IMR-90 (cell line): ENCODE data around the gene CCDC141. TPM values are rescaled to one million over a fixed set of nuclear protein-coding genes. Genes with fewer than 3 reads are reported as not detected.

Source experiments
- ATAC-seq: fragments of 200-7000 bp; cut with Tn5 transposase; 2 replicates; pipeline ENCODE4 v1.9.1; 2020; ENCODE audit warnings: low read depth, mild to moderate bottlenecking, moderate library complexity
- BruUV-seq: library from RNA; stranded (reverse); fragments of 400-500 nt; replicated peaks from 2 replicates; lab custom pipeline; 2021; lab: Mats Ljungman, UMichigan
- CTCF ChIA-PET: fragments of 300-600 bp; formaldehyde crosslinking; extraction: SDS; loops from one replicate; lab custom pipeline; 2021; ENCODE audit warnings: antibody characterized with exemption; lab: Yijun Ruan, JAX
- POLR2A ChIA-PET: fragments of 300-600 bp; sonication (Branson Sonifier 250); formaldehyde crosslinking; loops from one replicate; lab custom pipeline; 2022; ENCODE audit warnings: antibody characterized with exemption; ENCODE audit not compliant: unreplicated experiment; lab: Charles Lee
- DNase-seq: peaks from one replicate; pipeline ENCODE4 v3.0.0; 2013
- H2AFZ ChIP-seq: replicated peaks from 2 replicates; pipeline ENCODE3; 2013; ENCODE audit warnings: low read length, mild to moderate bottlenecking; ENCODE audit not compliant: poor library complexity
- H2AK5ac ChIP-seq: 2 replicates; pipeline ENCODE4 v1.6.1; 2013; ENCODE audit warnings: low read depth, low read length, inconsistent platforms
- H2AK9ac ChIP-seq: replicated peaks from 2 replicates; pipeline ENCODE3; 2013; ENCODE audit warnings: mild to moderate bottlenecking, low read depth, low read length, moderate library complexity; ENCODE audit not compliant: poor library complexity
- H2BK120ac ChIP-seq: 2 replicates; pipeline ENCODE4 v1.6.1; 2013; ENCODE audit warnings: low read depth, low read length, inconsistent platforms
- H2BK15ac ChIP-seq: 3 replicates; pipeline ENCODE4 v1.6.1; 2013; ENCODE audit warnings: low read depth, low read length, inconsistent platforms
- H2BK20ac ChIP-seq: 2 replicates; pipeline ENCODE4 v1.6.1; 2013; ENCODE audit warnings: low read depth, mild to moderate bottlenecking, inconsistent platforms, low read length, moderate library complexity
- H2BK5ac ChIP-seq: 2 replicates; pipeline ENCODE4 v1.6.1; 2013; ENCODE audit warnings: mild to moderate bottlenecking, low read depth, low read length, inconsistent platforms; ENCODE audit not compliant: poor library complexity, severe bottlenecking
- H3K14ac ChIP-seq: replicated peaks from 2 replicates; pipeline ENCODE4 v1.6.1; 2013; ENCODE audit warnings: low read depth, low read length, inconsistent platforms
- H3K18ac ChIP-seq: 2 replicates; pipeline ENCODE4 v1.6.1; 2013; ENCODE audit warnings: low read depth, low read length, control low read depth
- H3K23ac ChIP-seq: 2 replicates; pipeline ENCODE4 v1.6.1; 2013; ENCODE audit warnings: low read depth, low read length, inconsistent platforms
- H3K27ac ChIP-seq: 2 replicates; pipeline ENCODE4 v1.5.1; 2013; ENCODE audit warnings: mild to moderate bottlenecking, control low read depth, low read length; ENCODE audit not compliant: insufficient read depth
- H3K27me3 ChIP-seq: 2 replicates; pipeline ENCODE4 v1.6.1; 2013; ENCODE audit warnings: low read length; ENCODE audit not compliant: control insufficient read depth, insufficient read depth
- H3K36me3 ChIP-seq: 2 replicates; pipeline ENCODE4 v1.6.1; 2013; ENCODE audit warnings: low read length, mixed read lengths; ENCODE audit not compliant: control insufficient read depth, insufficient read depth
- H3K4ac ChIP-seq: 2 replicates; pipeline ENCODE4 v1.6.1; 2013; ENCODE audit warnings: low read depth, low read length, inconsistent platforms
- H3K4me1 ChIP-seq: 2 replicates; pipeline ENCODE4 v1.6.1; 2013; ENCODE audit warnings: low read length, mixed read lengths; ENCODE audit not compliant: control insufficient read depth, insufficient read depth
- H3K4me2 ChIP-seq: 2 replicates; pipeline ENCODE4 v1.6.1; 2013; ENCODE audit warnings: low read depth, mild to moderate bottlenecking, control low read depth, low read length, moderate library complexity
- H3K4me3 ChIP-seq: 2 replicates; pipeline ENCODE4 v1.5.1; 2013; ENCODE audit warnings: low read depth, mild to moderate bottlenecking, control low read depth, low read length, moderate library complexity; ENCODE audit not compliant: insufficient read depth
- H3K56ac ChIP-seq: 2 replicates; pipeline ENCODE4 v1.6.1; 2013; ENCODE audit warnings: low read length, inconsistent platforms; ENCODE audit not compliant: insufficient read depth; ENCODE audit errors: extremely low read depth
- H3K79me1 ChIP-seq, 2 experiments: 2 replicates each; pipeline ENCODE4 v1.6.1; 2013; ENCODE audit warnings: low read length in 2 of 2, inconsistent platforms in 1 of 2, low read depth in 1 of 2
- H3K9ac ChIP-seq: 2 replicates; pipeline ENCODE4 v1.6.1; 2013; ENCODE audit warnings: low read depth, low read length, control low read depth
- H3K9me1 ChIP-seq: 2 replicates; pipeline ENCODE4 v1.6.1; 2013; ENCODE audit warnings: low read length, inconsistent platforms; ENCODE audit not compliant: insufficient read depth
- H3K9me3 ChIP-seq: 2 replicates; pipeline ENCODE4 v1.6.1; 2013; ENCODE audit warnings: low read length; ENCODE audit not compliant: control insufficient read depth, insufficient read depth
- H4K20me1 ChIP-seq: 2 replicates; pipeline ENCODE4 v1.6.1; 2013; ENCODE audit warnings: low read length, inconsistent platforms; ENCODE audit not compliant: insufficient read depth
- H4K5ac ChIP-seq: 2 replicates; pipeline ENCODE4 v1.6.1; 2013; ENCODE audit warnings: mild to moderate bottlenecking, low read depth, low read length, control low read depth
- H4K8ac ChIP-seq, 2 experiments: 2 replicates each; pipeline ENCODE4 v1.6.1; 2013; ENCODE audit warnings: low read depth in 2 of 2, low read length in 2 of 2, control low read depth in 1 of 2, inconsistent platforms in 1 of 2
- H4K91ac ChIP-seq: 2 replicates; pipeline ENCODE4 v1.6.1; 2013; ENCODE audit warnings: low read depth, low read length, inconsistent platforms; ENCODE audit not compliant: insufficient read depth
- CEBPB ChIP-seq: IDR thresholded peaks from 2 replicates; pipeline ENCODE4 v1.6.1; 2012; ENCODE audit warnings: low read depth, low read length, improper control_type of control experiment
- MAFK ChIP-seq: IDR thresholded peaks from 2 replicates; pipeline ENCODE4 v1.6.1; 2012; ENCODE audit warnings: low read depth, low read length, improper control_type of control experiment
- NFE2L2 ChIP-seq: fragments of 150-350 bp; IDR thresholded peaks from 2 replicates; pipeline ENCODE4 v1.6.1; 2016; ENCODE audit warnings: low read depth, mild to moderate bottlenecking, low read length
- RCOR1 ChIP-seq: IDR thresholded peaks from 2 replicates; pipeline ENCODE4 v1.6.1; 2012; ENCODE audit warnings: mild to moderate bottlenecking, low read length, improper control_type of control experiment; ENCODE audit not compliant: insufficient replicate concordance
- RFX5 ChIP-seq: IDR thresholded peaks from 2 replicates; pipeline ENCODE4 v1.8.0; 2012; ENCODE audit warnings: low read depth, mild to moderate bottlenecking, low read length, moderate library complexity
- WGBS, 2 experiments: methylation state at CpG; one replicate each; pipeline versions ENCODE4 v1.1.5 to v1.1.7; 2013; ENCODE audit warnings: missing lambda C conversion rate in 2 of 2; ENCODE audit not compliant: insufficient read length in 1 of 2; ENCODE audit errors: extremely low coverage in 2 of 2; 5-methylcytosine and 5-hydroxymethylcytosine counted together
- dilution Hi-C: fragments of 300-500 bp; cut with HindIII; formaldehyde crosslinking; loops from one replicate; pipeline ENCODE4 v1.14.3; 2018; ENCODE audit warnings: low sequenced_read_pairs; ENCODE audit not compliant: unreplicated experiment
- in situ Hi-C: fragments of 300-500 bp; cut with MboI; formaldehyde crosslinking; loops from 3 replicates; pipeline ENCODE4 v1.14.3; 2019; ENCODE audit warnings: low sequenced_read_pairs, inconsistent platforms, mixed read lengths
- intact Hi-C: fragments of 100-400 bp; cut with micrococcal nuclease; formaldehyde crosslinking; loops from 2 replicates; pipeline ENCODE4 v1.10.0; 2022
- polyA plus RNA-seq, 3 experiments: library from polyadenylated mRNA; depleted of rRNA; stranded (reverse); fragments of >200 nt; gene quantifications; 2 replicates each; pipeline ENCODE4 v1.2.3, GENCODE V29; 2012; ENCODE audit warnings: low replicate concordance in 1 of 3
- total RNA-seq: library from RNA; depleted of rRNA; stranded (reverse); fragments of >200 nt; gene quantifications from 2 replicates; pipeline ENCODE4 v1.2.3, GENCODE V29; 2012
- TF ChIP-seq, protein P1 (sequence below): fragments of 150-350 bp; IDR thresholded peaks from 2 replicates; pipeline ENCODE4 v1.6.1; 2017; ENCODE audit warnings: mild to moderate bottlenecking, antibody characterized with exemption, low read length, low read depth

CCDC141 gene
- total and polyA plus RNA-seq, 2 of the 4 experiments (the other 2 are of a cell fraction): not detected

DNA sequence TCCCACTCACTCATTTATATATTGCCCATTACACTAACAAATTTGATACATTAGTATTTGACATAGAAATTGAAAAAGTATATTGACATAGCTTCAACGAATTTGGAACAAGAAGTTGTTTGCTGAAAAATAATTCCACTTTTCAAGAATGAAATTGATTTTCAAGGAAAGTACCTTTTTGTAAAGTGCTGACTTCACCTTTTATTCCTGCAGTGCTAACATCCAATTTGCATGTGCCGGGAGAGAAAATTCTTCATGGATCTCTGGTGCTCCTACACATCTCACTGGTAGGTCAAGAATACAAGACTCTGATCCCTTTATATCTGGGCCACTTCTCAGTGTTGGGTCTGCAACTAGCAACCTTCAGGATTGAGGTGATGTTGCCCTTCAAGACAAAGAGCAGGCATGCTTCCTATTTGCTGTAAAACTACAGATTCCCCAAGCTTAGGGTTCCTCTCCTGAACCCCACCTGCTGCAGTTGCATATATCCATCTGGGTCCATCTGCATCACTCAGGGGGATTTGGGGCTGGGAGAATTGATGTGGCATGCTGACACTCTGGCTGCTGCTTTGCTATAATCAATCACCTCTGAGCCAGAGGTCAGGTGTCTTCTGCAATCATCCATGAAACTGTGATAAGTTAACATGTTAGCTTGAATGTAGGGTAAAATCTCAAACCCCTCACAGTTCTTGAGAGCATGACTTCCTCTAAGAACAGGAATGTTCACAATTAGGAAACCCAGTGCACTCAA is 134.3 kb downstream of the CCDC141 start:
- H2BK20ac ChIP-seq: no peak overlapping the region
- H3K14ac ChIP-seq: no peak overlapping the region
- no peak overlapping the region for H3K4ac ChIP-seq
- H3K36me3 ChIP-seq: no peaks in the 10 kb centered on the region
- no CpG with 5 or more reads among the region's 2 CpGs for WGBS, 2 experiments
- H2AK5ac ChIP-seq: no peak overlapping the region
- BruUV-seq: no TSS peak
- no peak overlapping the region for H3K56ac ChIP-seq
- H2BK5ac ChIP-seq: no peak overlapping the region
- H2BK120ac ChIP-seq: no peak overlapping the region
- TF ChIP-seq NFE2L2: no peak
- TF ChIP-seq RFX5: no peak
- TF ChIP-seq MAFK: peak; percentile 33; the same call in 1 of the 2 replicates
- no peak for TF ChIP-seq RCOR1
- TF ChIP-seq, protein P1, sequence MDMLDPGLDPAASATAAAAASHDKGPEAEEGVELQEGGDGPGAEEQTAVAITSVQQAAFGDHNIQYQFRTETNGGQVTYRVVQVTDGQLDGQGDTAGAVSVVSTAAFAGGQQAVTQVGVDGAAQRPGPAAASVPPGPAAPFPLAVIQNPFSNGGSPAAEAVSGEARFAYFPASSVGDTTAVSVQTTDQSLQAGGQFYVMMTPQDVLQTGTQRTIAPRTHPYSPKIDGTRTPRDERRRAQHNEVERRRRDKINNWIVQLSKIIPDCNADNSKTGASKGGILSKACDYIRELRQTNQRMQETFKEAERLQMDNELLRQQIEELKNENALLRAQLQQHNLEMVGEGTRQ: no peak
- TF ChIP-seq CEBPB: no peak
- DNase-seq (no peak), ATAC-seq (no peak)
- H3K23ac ChIP-seq: no peak overlapping the region
- intact Hi-C loops: loop anchor here (10.0 kb wide), 1 partner anchor 801 kb away; the partner anchor contains the start of gene RBM45
- H2BK15ac ChIP-seq: no peak overlapping the region
- peaks cover 2% of the 10 kb centered on the region for H3K27me3 ChIP-seq
- H3K4me3 ChIP-seq: no peak overlapping the region
- H2AFZ ChIP-seq: no peak overlapping the region
- no peaks in the 10 kb centered on the region for H3K9me3 ChIP-seq
- H4K5ac ChIP-seq: no peak overlapping the region
- no peak overlapping the region for H4K8ac ChIP-seq
- no peaks in the 10 kb centered on the region for H3K4me1 ChIP-seq
- ChIA-PET POLR2A (no interaction called here), CTCF (interaction anchor here (0.5 to 1.1 kb wide), 3 partner anchors 93 to 214 kb away, joined by 3 to 4 read pairs (median 3); no protein-coding TSS in a partner anchor)
- in situ Hi-C loops: loop anchor here (10.0 kb wide), 1 partner anchor 121 kb away; no protein-coding TSS in a partner anchor
- no peak overlapping the region for H3K27ac ChIP-seq
- no peak overlapping the region for H2AK9ac ChIP-seq
- H4K20me1 ChIP-seq: no peaks in the 10 kb centered on the region
- dilution Hi-C loops: no loop called here
- no peak overlapping the region for H4K91ac ChIP-seq
- H3K18ac ChIP-seq: no peak overlapping the region
- H3K9ac ChIP-seq: no peak overlapping the region
- no peaks in the 10 kb centered on the region for H3K9me1 ChIP-seq
- no peak overlapping the region for H3K4me2 ChIP-seq
- no peaks in the 10 kb centered on the region for H3K79me1 ChIP-seq
